GM21381 (cell line): ENCODE measurements around the gene PRDM16.

ENCODE experiments used
- ATAC-seq: cut with Tn5 transposase; IDR thresholded peaks from one replicate; pipeline ENCODE4 v1.9.1; 2021; ENCODE audit warnings: mild to moderate bottlenecking, moderate library complexity; ENCODE audit not compliant: unreplicated experiment

PRDM16 gene

DNA sequence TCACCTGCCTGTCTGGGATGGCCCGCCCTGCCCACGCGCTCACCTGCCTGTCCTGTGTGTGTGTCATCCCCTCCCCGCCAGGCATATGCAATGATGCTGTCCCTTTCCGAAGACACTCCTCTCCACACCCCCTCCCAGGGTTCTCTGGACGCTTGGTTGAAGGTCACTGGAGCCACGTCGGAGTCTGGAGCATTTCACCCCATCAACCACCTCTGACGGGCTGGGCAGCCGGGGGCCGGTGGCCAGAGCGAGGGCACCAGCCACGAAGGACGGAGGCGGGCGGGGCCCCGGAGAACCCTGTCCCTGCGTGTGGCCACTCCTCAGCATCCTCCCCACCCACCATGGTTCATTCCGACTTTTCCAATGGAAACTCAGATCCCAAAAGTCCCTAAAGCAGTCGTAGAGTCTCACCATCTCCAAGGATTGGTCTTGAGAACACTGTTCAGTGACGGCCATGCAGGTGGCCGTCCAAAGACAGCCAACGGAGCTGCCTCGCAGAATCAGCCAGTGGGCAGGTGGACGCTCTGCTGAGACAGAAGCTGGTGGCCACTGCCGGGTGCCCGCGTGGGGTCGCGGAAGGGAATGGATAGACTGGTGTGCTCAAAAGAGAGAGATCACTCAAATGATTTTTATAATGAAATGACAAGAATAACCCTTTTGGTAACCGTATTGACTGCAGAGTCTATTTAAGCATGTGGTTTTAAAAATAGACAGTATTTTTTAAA, 364.8 kb downstream of the PRDM16 start:
- no peak for ATAC-seq

DNA sequence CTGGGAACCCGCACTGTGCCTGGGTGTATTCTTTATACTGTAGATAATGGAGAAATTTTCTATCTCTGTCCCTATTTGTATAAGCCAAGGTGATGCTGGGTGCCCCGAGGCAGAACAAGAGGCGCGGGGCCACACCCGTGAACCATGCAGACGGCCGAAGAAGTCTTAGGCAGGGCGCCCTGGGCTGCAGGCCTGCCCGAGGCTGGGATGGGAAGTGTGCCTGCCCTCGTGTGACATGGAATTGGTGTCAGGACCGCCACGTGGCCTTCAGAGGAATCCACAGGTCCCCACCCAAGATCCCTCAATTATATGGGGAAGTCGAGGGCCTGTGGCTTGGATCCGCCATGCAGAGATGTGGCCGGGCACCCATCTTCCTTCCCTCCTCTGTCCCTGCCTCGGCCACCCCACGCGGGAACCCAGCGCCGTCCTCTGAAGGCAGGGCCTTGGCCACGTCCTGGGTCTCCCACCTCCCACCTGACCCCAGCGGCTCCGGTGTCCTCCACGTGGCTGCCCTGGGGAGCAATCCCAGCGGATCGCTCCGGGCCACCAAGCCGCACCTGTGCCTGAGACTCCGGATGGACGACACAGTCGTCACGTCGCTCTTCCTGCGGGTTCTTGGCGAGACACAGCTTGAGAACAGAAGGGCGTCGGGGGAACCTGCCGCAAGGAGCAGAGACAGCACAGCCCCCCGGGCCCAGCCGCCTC, 365.6 kb downstream of the PRDM16 start:
- no peak for ATAC-seq

DNA sequence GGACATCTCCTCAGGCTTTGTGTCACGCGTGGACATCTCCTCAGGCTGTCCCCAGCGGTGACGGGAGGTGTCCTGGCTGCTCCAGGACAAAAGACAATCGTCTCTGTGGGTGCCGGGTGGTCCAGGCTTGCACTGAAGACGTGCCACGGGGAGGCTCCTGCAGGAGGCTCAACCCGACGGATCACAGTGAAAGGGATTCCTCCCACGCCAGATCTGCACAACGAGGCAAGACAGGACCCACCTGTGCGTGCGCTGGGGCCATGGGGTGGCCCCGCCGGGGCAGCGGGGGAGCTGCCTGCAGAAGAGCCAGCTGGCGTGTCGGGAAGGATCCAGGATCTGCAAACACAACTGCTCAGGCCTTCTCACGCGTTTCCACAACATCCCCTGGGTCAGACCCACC, 366.7 kb downstream of the PRDM16 start:
- ATAC-seq, result no peak

DNA sequence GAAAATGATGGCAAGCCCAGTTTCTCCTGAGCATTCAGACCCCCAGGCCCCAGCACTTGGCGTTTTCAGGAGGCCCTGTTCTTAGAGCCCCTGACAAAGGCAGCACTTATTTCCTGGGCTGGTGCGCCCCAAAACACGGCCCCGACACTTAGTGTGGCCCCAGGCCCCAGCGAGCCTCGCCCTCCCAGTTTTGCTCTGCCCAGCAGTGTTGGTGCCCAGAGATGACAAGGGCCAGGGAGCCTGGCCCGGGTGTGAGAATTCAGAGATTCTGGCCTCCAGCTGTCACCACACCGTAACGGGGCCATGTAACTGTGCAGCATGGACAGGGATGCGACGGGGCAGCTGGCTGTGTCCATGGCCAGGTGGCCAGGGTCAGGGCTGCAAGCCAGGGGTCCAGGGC, 367.4 kb downstream of the PRDM16 start:
- no peak for ATAC-seq

DNA sequence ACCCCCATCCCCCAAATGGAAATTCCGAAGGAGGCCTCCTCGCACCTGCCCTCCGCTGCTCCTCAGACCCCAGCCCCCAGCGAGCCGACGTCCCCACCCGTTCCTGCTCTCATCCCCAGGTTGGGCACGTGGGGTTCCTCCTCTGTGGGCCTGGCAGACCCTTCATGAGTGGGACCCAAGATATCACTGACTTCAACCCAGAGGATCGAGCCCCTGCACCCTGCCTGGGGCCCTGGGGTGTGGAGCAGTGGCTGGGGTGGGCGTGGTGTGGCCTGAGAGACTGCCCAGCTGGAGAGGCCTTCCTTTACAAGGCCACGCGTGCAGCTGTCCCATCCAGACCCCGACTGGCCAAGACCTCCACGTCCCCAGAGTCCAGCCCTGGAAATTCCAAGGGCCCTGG, 367.9 kb downstream of the PRDM16 start:
- no peak for ATAC-seq

DNA sequence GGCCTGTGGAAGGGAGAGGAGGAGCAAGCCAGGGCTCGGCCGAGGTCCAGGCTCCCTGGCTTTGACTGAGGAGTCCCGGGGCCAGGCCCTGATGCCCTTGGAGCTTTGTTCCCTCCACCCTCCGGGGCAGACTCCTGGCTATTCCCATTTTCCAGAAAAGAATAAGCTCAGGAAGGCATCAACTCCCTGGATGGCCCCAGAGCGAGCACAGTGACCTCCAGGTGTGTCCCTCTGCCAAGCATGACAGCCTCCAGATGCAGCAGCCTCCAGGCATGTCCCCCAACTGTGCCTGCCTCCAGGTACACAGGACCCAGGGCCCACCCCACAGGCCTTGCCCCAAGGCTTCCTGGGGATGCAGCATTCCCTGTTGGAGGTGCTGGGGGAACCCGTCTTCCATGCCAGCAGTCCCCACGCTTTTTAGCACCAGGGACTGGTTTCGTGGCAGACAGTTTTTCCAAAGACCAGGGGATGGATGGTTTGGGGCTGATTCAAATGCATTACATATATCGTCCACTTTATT, 369.7 kb downstream of the PRDM16 start:
- no peak for ATAC-seq

DNA sequence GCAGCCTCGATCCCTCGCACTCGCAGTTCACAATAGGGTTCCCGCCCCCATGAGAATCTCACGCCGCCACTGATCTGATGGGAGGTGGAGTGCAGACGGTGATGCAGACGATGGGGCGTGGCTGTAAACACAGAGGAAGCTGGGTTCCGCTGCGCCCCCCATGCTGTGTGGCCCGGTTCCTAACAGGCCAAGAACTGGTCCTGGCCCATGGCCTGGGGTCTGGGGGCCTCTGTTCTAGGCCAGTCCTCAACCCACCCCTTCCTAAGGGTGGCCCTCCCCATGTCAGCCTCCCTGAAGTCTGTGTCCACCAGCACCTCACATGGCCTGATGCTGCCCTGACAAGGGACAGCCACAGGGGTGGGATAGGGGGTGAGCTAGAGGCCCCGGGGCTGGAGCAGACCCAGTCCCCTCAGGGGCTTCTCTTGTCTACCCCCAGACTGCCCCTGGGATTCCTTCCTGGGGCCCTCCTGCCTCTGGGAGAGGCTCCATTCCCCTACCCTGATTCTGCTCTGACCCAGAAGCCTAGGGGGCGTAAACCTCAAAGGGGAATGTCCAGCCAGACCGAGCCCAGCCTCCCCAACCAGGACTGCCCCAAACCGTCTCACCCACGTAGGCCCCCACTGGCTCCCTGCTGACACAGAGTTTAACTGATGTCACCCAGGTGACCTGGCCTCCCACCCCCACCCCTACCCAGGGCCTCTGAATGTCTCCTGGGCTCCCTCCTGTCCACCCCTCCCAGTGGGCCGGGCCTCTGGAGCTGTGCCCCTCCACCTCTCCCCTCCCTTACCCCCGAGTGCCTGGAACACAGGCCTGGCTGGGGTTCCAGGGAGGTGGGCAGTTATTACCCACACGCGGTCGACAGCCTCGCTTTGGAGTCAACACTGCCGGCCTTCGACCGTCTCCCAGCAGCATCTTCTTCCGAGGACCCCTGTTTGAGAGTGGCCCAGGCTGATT, 370.6 kb downstream of the PRDM16 start:
- ATAC-seq, result no peak

DNA sequence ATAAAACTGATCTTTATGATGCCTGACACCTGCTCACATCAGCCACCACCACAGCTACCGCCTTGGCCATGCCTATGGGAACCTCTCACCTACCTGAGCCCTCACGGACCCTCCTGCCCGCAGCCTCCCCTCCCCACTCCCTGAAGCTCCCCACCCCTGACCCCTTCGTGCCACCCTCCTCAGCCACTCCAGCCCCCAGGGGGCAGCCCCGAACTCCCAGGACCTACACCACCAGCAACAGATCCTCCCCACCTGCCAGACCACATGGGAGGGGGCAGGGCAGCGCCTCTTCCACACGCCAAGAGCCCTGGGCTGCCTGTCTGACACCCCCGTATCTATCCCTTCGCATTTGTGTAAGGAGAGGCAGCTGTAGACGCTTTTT, 371.3 kb downstream of the PRDM16 start:
- ATAC-seq, result no peak

DNA sequence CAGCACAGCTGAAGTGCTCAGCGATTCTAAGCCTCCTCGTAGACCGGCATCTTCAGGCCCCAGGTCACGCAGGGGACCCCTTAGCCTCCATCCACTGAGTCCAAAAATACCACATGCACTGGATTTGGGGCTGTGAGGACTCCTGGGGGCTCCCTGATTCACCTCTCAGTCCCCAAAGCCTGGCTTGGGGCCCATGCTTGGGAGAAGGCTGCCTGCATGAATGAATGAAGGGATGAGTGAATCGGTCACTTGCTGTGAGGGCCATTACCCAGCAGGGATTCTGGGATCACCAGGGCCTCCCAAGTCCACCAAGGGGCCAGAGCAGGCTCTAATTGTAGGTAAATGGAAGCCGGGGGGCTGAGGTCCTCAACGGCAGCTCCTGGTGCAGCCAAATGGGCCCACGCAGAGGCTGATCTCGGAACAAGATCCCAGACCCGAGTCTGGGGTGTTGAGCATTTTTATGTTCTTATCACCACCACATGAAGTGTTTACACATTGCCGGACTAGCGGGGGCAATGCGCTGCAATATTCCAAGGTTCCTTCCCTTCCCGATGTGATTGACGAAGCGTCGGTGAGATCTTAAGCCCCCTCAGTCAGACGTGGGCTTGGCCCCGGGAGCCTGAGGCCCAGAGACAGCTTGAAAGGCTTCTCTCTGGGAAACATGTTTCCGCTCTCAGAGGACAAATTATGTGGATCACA, 371.9 kb downstream of the PRDM16 start:
- no peak for ATAC-seq

DNA sequence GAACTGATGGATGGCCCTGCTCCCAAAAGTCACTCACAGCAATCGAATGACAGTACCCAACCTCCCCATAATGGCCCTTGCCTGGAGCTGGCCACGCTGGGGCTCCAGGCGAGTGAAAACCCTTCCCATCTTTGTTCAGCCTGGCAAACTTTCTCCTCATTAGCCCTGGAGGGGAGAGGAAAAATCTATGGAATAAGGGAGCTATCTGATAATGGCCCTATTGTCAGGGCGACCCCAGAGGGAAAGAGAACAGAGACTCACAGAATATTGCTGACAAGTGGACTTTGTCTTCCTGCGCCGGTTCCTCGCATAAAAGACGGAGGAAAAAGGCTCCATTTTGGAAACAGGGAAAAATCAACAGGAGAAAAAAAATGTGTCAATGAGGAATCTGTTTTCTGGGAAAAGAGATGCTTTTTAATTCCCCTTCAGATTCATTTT, 372.4 kb downstream of the PRDM16 start:
- ATAC-seq, result no peak

DNA sequence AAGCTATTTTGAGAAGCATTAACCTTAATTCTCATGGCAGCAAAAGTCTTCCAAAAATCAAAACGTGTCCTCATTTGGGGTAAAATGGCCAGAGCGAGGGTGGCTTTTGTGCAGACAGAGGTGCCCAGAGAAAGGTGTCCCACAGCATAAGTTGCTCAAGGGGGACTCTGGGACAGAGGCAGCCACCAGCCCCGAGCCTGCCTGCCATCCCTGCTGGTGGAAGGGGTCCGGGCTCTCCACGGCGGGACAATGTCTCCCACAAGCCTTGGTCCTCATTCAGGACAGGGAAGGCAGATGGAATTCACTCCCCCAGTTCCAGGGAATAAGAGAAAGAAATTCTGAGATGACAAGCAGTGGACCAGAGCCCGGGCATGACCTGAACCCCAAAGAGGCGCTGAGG, 372.9 kb downstream of the PRDM16 start:
- no peak for ATAC-seq

DNA sequence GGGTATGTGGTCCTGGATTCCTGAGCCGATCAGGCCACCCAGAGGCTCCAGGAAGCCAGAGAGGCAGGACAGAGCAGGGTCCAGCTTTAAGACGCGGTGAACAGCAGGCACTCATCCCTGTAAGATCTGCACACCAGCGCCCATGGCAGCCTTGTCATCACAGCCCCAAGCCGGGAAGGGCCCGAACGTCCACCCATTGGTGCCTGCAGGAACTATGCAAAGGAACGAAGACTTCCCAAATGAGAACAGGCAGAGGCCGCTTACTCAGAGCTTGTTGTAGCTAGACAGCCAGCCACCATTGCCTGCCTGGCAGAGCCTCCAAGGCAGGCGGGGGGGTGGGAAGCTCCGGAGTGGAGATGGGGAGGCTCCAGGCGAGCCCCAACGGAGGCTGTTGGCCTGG, 373.3 kb downstream of the PRDM16 start:
- no peak for ATAC-seq

DNA sequence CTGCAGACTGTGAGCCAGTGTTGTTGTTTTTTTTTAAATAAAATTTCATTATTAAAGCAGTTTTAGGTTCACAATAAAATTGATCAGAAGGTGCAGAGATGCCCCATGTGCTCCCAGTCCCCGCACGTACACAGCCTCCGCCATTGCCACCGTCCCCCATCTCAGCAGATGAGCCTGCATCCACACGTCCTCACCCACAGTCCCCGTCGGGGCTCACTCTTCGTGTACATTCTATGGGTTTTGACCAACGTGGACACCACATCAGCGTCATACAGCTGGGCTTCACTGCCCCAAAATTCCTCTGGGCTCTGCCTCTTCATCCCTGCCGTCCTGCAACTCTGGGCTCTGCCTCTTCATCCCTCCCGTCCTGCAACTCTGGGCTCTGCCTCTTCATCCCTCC, 373.9 kb downstream of the PRDM16 start:
- no peak for ATAC-seq

DNA sequence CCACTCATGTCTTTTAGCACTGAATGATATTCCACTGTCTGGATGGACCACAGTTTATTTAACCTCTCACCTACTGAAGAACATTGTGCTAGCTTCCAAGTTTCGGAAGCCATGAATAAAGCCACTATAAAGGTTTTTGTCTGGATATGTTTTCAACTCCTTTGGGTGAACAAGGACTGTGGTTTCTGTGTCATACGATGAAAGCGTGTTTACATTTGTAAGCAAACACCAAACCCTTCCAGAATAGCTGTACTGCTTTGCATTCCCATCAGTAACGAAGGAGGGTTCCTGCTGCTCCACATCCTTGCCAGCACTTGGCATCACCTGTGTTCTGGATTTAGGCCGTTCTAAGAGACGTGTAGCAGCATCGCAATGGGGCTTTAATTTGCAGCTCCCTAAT, 374.8 kb downstream of the PRDM16 start:
- ATAC-seq, result no peak

DNA sequence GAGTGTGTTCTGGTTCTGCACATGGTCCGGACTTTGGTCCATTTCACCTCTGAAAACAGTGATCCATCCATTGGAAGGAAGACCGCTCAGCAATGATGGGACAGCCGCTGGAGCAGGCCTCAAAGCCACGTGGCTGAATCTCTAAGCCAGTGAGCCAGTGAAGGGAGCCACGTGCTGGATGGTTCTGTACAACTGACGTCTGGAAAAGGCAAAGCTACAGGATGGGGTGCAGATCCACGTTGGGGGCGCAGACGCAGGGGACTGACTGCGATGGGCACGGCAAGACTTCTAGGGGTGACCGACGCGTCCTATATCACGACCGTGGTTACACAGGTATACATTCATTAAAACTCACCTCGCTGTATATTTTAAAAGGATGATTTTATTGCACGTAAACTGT, 375.3 kb downstream of the PRDM16 start:
- ATAC-seq, result no peak

DNA sequence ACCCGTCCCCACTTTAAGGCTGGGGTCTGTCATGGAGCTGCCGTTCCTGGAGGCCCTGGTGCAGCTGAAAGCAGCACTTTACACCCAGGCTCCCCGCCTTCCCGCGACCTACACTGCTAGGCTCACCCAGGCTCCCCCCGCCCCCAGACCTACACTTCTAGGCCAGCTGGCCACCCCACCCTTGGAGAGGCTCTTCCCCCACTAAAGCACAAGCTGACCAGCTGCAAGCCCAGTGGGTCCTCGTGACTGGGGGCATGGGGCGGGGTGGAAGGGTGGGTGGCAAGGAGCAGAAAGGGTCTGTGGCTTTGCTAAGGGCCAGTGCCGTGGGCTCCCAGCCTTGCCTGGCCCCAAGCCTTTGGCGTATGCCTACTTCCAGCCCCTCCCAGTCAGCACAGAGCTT, 375.7 kb downstream of the PRDM16 start:
- ATAC-seq, result no peak

DNA sequence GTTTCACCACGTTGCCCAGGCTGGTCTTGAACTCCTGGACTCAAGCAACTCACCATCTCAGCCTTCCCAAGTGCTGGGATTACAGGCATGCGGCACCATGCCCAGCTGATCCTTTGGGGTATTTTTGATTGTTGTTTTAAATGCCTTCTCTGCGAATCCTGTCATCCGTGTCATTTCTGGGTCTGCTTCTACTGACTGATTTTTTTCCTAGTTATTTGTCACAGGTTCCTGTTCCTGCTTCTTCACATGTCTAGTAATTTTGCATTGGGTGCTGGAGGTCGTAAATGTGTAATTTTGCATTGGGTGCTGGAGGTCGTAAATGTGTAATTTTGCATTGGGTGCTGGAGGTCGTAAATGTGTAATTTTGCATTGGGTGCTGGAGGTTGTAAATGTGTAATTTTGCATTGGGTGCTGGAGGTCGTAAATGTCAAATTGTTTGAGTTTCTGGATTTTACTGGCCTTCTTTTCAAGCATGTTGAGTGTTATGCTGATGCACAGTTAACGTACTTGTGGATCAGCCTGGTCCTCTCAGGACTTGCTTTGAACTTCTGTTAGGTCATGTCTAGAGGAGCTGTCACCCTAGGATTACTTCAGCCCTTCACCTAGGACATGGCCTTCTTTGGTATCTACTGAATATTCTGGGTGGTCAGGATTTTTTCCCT, 381.3 kb downstream of the PRDM16 start:
- no peak for ATAC-seq

DNA sequence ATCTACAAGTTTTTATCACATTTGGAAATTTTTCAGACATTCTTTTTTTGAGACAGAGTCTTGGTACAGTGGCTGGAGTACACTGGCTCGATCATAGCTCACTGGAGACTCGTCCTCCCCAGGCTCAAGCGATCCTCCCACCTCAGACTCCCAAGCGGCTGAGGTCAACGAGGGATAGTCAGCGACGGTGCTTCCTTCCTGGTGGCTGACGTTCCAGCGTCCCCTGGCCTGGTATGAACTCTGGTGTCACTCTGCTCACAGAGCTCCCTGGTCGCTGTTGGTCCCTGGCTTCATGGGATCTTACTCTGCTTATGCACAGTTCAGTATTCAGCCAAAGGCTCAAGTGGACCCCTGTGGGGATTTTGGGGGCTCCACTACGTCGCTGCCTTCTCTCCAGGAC, 382.0 kb downstream of the PRDM16 start:
- ATAC-seq, result no peak

DNA sequence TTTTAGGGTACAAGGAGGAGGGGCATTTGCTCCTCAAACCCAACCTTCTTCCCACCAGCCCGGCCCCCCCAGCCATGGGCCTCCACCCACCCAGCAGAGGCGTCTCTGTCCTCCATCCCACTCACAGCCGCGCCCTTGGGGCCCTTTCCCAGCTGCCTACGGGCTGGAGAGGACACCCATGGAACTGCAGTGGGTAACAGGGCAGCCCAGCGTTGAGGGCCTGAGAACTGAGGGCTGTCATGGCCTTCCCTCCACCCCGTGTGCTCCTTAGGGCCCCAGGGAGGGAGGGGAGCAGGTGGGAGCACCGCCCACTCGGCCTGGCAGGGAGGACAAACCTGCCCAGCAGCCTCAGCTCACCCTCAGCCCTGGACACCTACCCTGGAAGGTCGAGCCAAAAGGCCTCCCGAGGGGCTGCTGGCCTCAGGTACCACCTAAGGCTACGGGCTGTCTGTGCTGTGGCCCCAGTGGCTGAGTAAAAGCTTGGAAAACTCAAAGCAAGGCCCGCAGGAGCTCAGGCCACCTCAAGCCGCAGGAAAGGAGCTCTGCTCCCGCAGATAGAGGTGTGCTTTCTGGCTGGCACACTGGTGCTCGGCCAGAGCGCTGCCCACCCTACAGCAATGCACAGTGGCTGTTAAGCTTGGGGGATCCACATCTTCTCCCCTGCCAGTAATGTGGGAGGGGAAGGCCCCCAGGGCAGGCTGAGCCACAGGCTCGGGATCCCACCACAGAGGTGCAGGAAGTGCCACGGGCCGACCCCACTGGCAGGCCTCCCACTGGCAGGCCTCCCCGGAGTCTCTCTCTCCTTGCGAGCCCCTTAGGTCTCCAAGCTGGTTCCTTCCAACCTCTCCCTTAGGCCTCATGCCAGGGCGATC, 383.2 kb downstream of the PRDM16 start:
- no peak for ATAC-seq
